Activated naive CD4-positive, alpha-beta T cell treated with anti-CD3 and anti-CD28 coated beads, Interleukin-2, amount 50 U/mL, for 24 hours (primary cell): Measurements from ENCODE around the gene SCNN1A.

Experiments
- H3K27ac Mint-ChIP-seq: one replicate; pipeline ENCODE4 v1.8.0; 2021; ENCODE audit warnings: mild to moderate bottlenecking, mixed read lengths
- H3K27me3 Mint-ChIP-seq: one replicate; pipeline ENCODE4 v1.8.0; 2021; ENCODE audit warnings: mixed read lengths
- H3K36me3 Mint-ChIP-seq: one replicate; pipeline ENCODE4 v1.8.0; 2021; ENCODE audit warnings: mixed read lengths
- H3K4me1 Mint-ChIP-seq: one replicate; pipeline ENCODE4 v1.8.0; 2021; ENCODE audit warnings: mixed read lengths
- H3K4me3 Mint-ChIP-seq: one replicate; pipeline ENCODE4 v1.8.0; 2021; ENCODE audit warnings: mild to moderate bottlenecking, mixed read lengths
- H3K9me3 Mint-ChIP-seq: one replicate; pipeline ENCODE4 v1.8.0; 2021; ENCODE audit warnings: mixed read lengths

The SCNN1A gene

DNA sequence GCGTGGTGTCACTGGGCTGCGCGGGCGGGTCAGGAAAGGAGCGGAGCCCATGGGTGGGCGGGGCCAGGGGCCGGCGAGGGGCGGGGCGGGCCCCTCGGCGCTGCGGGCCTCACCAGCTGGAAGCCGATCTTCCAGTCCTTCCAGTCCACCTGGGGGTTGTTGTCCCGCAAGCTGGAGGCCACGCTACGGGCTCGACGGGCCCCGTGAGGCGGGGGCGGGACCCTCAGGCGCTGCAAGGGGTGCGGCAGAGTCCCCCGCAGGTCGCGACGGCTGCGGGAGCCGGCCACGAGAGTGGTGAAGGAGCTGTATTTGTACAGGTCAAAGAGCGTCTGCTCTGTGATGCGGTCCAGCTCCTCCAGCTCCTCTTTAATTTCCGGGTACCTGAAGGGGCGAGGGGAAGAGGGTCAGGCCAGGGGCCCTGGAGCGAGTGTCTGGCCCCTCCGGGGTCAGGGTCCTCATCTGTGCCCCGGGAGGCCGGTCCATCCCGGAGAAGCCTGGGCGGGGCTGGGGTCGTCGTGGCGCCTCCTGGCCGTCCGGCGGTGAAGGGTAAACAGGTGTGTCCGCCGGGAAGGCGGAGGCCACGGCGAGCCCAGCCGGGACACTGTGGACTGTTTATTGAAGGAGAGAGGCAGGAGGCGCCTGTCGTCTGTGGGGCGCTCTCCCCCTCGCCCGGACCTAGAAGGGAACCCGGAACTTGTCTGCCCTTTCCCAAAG is 11.9 kb downstream of the SCNN1A start:
- Mint-ChIP-seq H3K36me3 (no peaks in the 10 kb centered on the region), H3K4me3 (peak overlapping the region; percentile 68), H3K4me1 (peaks cover 44% of the 10 kb centered on the region), H3K27me3 (no peaks in the 10 kb centered on the region), H3K27ac (peak overlapping the region; percentile 59), H3K9me3 (no peaks in the 10 kb centered on the region)

DNA sequence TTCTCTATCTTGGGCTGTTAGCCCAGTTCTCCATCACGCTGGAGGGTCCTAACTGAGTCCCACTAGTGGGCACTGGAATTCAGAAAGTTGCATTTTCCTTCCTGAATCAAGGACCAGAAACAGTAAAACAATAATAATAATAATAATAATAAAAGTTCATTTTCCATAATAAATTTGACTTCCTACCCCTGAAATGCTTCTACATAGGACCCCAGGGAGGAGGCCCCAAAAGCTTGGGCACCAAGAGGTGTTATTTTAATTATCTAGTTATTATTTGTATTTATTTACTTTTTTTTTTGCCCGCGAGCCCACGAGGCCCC is 12.4 kb downstream of the SCNN1A start:
- no peaks in the 10 kb centered on the region for H3K27me3 Mint-ChIP-seq
- H3K36me3 Mint-ChIP-seq = no peaks in the 10 kb centered on the region
- H3K9me3 Mint-ChIP-seq = no peaks in the 10 kb centered on the region
- peaks cover 42% of the 10 kb centered on the region for H3K4me1 Mint-ChIP-seq
- no peak overlapping the region for H3K27ac Mint-ChIP-seq
- H3K4me3 Mint-ChIP-seq = peak overlapping the region; percentile 68

DNA sequence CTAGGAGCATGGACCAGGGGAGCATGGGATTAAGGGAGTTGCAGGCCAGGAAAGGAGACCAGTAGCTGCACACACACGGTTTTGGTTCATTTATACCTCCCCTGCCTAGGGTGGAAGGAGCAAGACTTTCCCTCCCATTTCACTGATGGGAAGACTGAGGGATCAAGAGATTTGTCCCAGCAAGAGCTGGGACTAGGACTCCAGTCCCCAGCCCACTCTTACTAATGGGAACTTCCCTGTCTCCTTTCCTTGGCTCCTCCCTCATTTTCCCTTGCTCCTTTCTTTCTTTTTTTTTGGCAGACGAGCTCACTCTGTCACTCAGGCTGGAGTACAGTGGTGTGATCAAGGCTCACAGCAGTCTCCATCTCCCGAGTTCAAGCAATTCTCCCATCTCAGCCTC is 13.0 kb downstream of the SCNN1A start:
- Mint-ChIP-seq H3K4me1 (peaks cover 36% of the 10 kb centered on the region), H3K27ac (peak overlapping the region; percentile 97), H3K36me3 (no peaks in the 10 kb centered on the region), H3K9me3 (no peaks in the 10 kb centered on the region), H3K27me3 (no peaks in the 10 kb centered on the region), H3K4me3 (peak overlapping the region; percentile 84)

DNA sequence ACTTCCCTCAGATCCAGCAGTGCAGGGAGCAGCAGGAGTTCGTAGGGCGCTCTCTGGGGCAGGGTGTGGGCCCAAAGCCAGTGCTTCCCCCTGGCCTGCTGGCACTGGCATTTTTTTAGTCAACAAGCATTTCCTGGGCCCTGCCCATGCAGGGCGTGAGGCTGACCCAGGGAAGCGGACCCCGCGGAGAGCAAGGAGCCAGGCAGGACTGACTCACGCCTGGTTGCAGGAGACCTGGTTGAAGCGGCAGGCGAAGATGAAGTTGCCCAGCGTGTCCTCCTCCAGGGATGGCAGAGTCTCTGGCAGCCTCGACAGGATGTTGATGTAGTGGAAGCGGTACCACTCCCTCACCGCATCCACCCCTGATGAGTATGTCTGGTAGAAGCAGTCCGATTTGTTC is 13.5 kb downstream of the SCNN1A start:
- H3K4me3 Mint-ChIP-seq = peak overlapping the region; percentile 84
- no peaks in the 10 kb centered on the region for H3K36me3 Mint-ChIP-seq
- peaks cover 31% of the 10 kb centered on the region for H3K4me1 Mint-ChIP-seq
- no peaks in the 10 kb centered on the region for H3K9me3 Mint-ChIP-seq
- no peaks in the 10 kb centered on the region for H3K27me3 Mint-ChIP-seq
- H3K27ac Mint-ChIP-seq = peak overlapping the region; percentile 97

DNA sequence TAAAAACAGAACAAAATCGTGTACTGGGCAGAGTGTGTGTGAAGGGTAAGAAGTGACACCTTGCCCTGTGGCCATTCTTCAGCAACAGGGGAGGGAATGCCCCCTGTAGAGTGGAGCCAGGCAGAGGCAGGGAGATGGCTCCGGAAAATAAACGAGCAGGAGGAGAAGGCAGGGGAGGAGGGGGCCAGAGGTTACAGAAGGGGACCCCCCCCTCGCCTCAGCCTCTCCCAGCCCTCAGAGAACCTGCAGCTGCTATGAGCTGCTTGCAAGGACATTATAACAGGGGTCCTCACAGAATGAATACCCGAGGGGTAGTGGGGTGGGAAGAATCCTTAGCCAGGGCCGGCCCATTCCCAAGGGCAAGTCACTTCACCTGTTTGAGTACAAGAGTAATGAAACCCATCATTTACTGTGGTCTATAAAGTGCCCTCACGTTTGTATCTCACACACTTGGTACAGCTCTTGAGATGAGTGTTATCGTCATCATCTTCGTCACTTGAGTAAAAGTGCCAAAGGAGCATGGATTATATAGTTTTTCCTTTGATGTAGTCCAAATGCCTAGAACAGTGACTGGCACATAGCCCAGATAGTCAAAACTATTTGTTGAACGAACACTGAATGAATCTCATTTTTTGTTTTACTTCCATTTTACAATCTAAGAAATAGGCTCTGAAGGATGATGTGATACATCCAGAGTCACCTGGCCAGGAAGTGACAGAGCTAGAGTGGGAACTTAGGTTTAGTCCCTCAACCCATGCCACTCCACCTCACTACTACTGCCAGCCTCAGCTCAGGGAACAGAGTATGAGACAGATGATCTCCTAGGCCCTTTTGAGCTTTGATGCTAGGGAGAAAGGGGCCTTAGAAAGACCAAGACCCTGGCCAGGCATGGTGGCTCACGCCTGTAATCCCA is 14.5 kb downstream of the SCNN1A start:
- Mint-ChIP-seq H3K9me3 (no peaks in the 10 kb centered on the region), H3K27me3 (no peaks in the 10 kb centered on the region), H3K36me3 (no peaks in the 10 kb centered on the region), H3K4me3 (no peak overlapping the region), H3K27ac (peak overlapping the region; percentile 15), H3K4me1 (peaks cover 31% of the 10 kb centered on the region)

DNA sequence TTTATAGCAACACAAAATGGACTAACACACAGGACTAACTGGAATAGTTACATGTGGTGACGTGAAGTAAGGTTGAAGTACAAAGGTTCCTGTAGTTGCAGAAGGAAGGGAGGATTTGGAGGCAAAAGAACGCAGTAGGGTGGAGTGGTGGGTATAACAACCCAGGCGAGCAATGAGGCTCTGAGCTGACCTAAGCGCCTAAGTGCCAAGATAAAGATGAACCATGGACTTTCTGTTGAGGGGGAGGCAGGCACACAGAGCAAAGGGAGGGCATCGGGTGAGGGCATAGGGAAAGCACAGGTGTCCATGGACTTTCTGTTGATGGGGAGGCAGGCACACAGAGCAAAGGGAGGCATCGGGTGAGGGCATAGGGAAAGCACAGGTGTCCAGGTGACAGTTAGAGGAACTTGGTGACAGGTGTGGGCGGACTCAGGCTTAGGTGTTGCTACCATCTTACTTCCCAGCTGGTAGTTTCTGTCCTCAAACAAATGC is 15.2 kb downstream of the SCNN1A start:
- no peaks in the 10 kb centered on the region for H3K9me3 Mint-ChIP-seq
- no peaks in the 10 kb centered on the region for H3K36me3 Mint-ChIP-seq
- H3K27ac Mint-ChIP-seq = no peak overlapping the region
- H3K4me3 Mint-ChIP-seq = no peak overlapping the region
- H3K4me1 Mint-ChIP-seq = peaks cover 38% of the 10 kb centered on the region
- H3K27me3 Mint-ChIP-seq = no peaks in the 10 kb centered on the region

DNA sequence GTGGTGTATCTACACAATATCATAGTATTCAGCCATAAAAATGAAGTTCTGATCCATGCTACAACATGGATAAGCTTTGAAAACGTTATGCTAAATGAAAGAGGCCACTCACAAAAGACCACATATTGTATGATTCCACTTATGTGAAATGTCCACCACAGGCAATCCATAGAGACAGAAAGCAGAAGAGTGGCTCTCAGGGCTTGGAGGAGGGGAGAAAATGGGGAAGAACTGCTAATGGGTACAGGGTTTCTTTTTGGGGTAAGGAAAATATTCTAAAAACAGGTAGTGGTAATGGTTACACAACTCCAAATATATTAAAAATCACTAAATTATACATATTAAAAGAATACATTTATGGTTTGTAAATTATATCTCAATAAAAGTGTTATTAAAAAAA is 16.5 kb downstream of the SCNN1A start:
- H3K9me3 Mint-ChIP-seq = no peaks in the 10 kb centered on the region
- no peaks in the 10 kb centered on the region for H3K36me3 Mint-ChIP-seq
- H3K4me1 Mint-ChIP-seq = peaks cover 34% of the 10 kb centered on the region
- no peak overlapping the region for H3K4me3 Mint-ChIP-seq
- H3K27me3 Mint-ChIP-seq = no peaks in the 10 kb centered on the region
- no peak overlapping the region for H3K27ac Mint-ChIP-seq

DNA sequence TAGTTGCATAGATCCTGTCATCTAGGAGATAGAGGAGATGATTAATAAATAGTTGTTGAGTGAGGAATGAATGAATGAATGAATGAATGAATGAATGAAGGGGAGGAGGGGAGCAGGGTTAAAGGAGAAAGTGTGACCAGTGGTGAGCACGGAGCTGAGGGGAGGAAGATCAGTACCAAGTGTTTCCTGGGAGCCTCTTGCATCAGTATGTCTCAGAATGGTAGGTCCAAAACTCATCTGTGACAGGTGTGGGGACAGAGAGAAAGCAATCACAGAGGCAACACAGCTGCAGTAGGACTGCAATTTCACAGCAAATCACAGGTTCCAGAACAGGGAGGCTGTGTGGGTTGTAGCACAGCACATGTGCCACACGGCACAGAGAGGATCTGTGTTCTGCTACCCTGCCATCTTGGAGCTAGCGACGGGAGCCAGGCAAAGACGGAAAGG is 19.0 kb downstream of the SCNN1A start:
- Mint-ChIP-seq H3K4me3 (no peak overlapping the region), H3K4me1 (peaks cover 21% of the 10 kb centered on the region), H3K9me3 (no peaks in the 10 kb centered on the region), H3K27me3 (no peaks in the 10 kb centered on the region), H3K36me3 (no peaks in the 10 kb centered on the region), H3K27ac (peak overlapping the region; percentile 60)

DNA sequence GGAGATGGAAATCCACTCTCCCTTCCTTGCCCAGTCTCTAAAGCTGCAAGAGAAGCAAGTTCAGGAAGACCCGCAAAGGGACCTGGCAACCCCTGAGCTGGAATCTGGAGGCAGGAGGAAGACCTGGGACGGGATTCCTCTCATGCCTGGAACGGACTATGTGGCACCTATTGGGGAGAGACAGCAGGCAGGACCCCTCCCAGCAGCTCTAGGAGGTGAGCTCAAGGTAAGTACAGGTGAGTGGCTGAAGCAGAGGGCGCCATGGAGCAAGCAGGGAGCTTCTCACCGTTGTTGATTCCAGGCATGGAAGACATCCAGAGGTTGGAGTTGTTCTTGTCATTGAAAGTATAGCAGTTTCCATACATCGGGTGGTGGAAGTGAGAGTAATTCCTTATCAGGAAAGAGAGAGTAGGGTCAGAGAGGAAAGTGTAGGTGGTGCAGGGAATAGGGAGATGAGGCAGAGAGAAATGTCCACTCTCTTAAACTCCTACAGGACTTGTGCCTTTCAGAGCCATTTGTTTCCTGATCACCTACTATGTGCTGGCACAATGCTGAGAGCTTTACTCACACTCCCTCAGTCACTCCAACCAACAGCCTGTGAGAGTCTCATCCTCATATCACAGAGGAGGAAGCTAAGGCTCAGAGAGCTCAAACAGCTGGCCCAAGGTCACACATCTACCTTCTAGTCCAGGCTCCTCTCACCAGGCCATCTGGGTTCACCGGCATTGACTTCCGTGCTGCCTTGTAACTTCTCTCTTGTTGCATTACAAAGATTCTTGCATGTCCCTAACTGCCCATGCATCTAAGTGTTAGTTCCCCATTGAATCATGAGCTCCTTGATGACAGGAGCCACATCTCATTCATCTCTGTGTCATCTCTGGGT is 19.6 kb downstream of the SCNN1A start:
- Mint-ChIP-seq H3K27ac (peak overlapping the region; percentile 60), H3K36me3 (no peaks in the 10 kb centered on the region), H3K27me3 (no peaks in the 10 kb centered on the region), H3K4me3 (no peak overlapping the region), H3K9me3 (no peaks in the 10 kb centered on the region), H3K4me1 (peaks cover 15% of the 10 kb centered on the region)

DNA sequence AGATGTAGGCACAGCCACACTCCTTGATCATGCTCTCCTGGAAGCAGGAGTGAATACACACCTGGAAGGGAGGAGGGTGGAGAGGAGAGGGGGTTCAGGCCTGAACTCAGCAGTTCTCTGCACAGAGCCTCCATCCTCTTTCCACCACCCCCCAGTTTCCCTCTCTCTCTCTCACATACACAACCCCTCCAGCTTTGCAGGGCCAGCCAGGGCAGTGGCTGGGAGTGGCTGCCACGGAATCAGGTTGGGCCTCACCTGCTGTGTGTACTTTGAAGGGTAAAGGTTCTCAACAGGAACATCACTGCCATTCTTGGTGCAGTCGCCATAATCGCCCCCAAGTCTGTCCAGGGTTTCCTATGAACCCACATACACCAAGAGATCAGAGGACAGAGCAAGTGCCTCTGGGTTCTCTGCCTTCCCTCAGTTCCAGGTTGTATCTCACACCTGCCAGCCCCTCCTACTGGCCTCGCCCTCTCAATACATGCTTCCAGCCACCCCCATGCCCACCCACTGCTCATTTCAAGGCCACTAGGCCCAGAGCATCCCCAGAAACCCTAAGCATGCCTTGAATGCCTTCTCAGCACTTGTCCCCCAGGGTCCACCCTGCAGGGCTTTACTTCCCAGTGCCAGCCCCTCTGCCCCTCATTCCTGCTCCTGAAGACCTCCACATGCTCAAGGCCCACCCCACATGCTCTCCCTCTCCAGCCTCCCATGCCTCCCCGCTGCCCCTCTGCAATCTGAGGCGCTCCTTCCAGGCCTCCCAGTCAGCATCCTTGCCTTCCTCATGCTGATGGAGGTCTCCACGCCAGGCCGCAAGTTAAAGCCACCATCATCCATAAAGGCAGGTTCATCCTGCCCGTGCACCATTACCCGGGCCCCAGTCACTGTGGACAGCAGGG is 20.6 kb downstream of the SCNN1A start:
- Mint-ChIP-seq H3K36me3 (no peaks in the 10 kb centered on the region), H3K27me3 (no peaks in the 10 kb centered on the region), H3K4me3 (no peak overlapping the region), H3K4me1 (peaks cover 8% of the 10 kb centered on the region), H3K27ac (no peak overlapping the region), H3K9me3 (no peaks in the 10 kb centered on the region)

DNA sequence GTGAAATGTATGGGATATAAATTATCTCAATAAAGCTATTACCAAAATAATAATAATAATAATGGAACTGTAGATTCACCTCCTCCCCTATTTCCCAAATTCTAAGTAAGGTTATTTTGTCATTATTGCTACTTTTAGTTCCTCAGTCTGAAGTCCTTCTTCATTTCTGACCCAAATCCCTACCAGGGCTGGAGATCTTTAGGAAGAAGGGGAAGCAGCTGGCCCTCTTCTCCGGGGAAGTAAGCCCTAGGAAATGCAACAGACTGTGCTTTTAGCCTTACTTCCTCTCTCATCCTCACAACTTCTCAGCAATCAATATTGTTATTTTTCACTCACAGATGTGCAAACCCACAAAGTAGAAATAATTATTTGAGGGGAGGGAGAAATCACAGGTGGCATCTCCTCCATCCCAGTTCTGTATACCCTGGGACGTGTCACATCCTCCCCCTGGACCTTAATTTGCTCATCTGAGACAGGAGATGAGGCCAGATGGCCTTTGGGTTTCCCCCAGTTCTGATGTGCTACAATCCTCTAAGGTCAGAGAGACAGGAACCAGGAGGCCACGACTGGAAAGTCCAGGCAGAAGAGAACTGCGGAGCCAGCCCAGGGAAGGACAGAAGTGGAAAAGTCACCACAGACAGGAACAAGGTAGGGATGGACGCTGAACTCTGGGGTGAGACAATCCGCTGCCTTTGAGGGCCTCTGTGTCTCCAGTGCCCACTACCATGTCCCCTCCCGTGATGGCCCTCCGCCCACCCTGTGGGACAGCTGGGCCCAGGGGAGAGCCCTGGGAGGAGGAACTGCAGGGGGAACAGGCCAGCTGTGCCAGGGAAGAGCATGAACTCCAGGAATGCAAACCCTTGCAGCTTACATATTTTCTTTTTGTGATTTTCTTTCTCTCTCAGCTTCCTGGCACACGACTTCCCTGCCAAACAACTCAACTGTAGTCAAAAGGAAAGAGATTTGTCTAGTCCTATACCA is 22.9 kb downstream of the SCNN1A start:
- H3K4me3 Mint-ChIP-seq = no peak overlapping the region
- no peaks in the 10 kb centered on the region for H3K36me3 Mint-ChIP-seq
- no peaks in the 10 kb centered on the region for H3K9me3 Mint-ChIP-seq
- H3K4me1 Mint-ChIP-seq = peaks cover 16% of the 10 kb centered on the region
- no peaks in the 10 kb centered on the region for H3K27me3 Mint-ChIP-seq
- H3K27ac Mint-ChIP-seq = no peak overlapping the region

DNA sequence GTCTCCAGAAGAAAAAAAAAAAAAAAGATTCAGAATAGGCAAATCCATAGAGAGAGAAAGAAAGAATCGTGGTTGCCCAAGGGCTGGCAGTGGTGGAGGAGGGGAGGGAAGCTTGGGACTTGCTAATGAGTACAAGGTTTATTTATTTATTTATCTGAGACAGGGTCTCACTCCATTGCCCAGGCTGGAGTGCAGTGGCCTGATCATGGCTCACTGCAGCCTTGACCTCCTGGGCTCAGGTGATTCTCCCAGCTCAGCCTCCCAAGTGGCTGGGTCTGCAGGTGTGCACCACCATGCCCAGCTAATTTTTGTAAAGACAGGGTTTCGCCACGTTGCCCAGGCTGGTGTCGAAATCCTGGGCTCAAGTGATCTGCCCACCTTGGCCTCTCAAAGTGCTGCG is 23.7 kb downstream of the SCNN1A start:
- H3K27ac Mint-ChIP-seq = no peak overlapping the region
- no peaks in the 10 kb centered on the region for H3K27me3 Mint-ChIP-seq
- H3K36me3 Mint-ChIP-seq = no peaks in the 10 kb centered on the region
- peaks cover 24% of the 10 kb centered on the region for H3K4me1 Mint-ChIP-seq
- H3K9me3 Mint-ChIP-seq = no peaks in the 10 kb centered on the region
- no peak overlapping the region for H3K4me3 Mint-ChIP-seq

DNA sequence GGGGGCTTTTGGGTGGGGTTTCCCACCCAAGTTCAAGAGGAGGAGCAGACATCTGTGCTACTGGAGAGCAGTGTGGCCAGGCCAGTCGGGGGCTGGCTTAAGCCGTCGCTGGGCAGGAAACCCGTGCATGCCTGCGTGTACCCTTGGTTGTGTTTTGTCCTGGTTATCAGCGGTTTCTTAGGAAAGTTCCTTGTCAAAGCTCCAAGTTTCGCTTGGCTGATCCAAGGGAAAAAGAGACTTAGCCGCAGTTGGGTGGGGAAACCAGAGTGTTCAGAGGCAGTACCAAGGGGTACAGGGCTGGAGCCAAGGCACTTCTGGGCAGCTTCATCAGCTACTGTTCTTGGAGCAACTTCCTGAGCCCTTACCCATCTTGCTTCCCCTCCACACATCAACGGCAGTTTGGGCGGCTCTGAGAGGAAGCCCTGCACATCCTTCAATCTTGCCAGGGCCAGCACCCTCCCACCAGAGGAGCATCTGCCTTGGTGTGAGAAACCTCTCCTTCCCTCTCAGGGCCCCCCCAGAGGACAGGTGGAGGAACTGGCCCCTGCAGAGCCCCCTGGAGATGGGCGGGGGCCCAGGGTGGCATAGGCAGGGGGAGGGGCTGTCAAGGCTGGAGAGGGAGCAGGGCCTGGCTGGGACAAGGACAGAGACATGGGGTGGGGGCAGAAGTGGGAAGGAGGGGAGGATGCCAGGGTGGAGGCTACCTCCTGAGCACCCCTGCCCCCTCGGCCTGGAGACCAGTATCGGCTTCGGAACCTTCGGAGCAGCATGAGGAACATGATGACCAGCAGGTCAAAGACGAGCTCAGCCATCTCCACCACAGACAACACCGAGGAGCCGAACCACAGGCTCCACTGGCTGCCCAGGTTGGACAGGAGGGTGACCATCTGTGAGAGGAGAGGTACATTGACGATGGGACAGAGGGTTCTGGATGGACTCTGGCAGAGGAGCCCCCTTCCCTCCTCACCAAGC is 27.7 kb downstream of the SCNN1A start:
- no peaks in the 10 kb centered on the region for H3K36me3 Mint-ChIP-seq
- peaks cover 46% of the 10 kb centered on the region for H3K4me1 Mint-ChIP-seq
- H3K4me3 Mint-ChIP-seq = no peak overlapping the region
- H3K27ac Mint-ChIP-seq = no peak overlapping the region
- no peaks in the 10 kb centered on the region for H3K9me3 Mint-ChIP-seq
- H3K27me3 Mint-ChIP-seq = no peaks in the 10 kb centered on the region
